HG03095 (cell line): ENCODE data around the gene TMEM255B.
"Not testable (repeated sequence)": the region's sequence is repeated elsewhere in the genome, so short reads cannot be mapped to it uniquely, and the experiment has no call there.

ENCODE experiments used
- ATAC-seq: cut with Tn5 transposase; IDR thresholded peaks from one replicate; pipeline ENCODE4 v1.9.1; 2021; ENCODE audit warnings: moderate library complexity; ENCODE audit not compliant: unreplicated experiment

Gene TMEM255B

DNA sequence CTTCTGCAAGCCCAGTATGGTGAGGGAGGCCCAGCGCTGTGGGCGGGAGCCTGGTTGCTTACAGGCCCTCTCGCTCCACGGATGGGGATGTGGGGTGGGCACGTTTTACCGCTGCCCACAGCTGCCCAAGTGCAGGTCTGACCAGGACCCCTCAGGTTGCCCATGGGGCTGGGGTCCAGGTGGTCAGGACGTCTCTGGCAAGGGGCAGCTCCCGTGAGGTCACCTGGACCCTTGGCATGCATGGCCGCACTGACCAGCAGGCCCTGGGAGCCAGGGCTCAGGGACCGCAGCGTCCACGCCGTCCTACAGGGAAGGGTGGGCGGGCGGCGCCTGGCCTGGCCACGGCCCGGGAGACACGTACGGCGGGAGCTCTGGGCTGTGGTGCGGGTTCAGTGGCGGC, 72.0 kb downstream of the TMEM255B start:
- no peak for ATAC-seq

DNA sequence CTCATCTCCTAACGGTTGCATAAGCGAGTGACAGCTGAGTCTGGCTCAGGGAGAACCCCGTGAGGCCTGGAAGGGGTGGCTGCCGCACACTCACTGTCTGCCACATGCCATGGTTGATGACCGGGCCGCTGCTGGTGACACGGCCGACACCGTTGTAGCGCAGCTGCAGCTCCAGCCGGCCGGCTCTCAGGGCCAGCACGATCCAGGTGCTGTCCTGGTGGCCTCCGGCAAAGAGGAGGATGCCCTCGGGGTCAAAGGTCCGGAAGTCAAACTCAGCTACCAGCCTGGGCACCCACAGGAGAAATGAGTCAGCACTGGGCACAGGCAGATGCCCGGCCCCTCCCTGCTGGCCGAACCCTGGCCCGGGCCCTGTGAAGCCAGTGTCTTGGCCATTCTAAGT, 73.2 kb downstream of the TMEM255B start:
- ATAC-seq, result no peak

DNA sequence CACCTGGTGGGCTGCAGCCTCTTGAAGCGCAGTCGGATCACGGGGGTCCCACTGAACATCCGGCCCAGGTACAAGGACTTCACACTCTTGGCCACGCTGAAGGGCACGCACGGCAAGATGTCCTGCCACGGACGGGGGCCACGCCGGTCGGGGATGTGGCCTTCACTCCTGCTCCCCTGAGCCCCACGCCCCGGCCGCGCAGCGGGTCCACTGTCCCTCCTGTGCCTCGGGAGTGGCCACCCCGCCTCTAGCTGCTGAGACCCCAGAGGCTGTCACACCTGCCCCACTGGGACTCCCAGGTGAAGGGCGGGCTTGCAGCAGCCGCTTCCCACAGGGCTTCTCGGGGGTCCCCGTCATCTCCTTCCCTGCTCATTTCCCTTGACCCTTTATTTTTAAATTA, 73.6 kb downstream of the TMEM255B start:
- ATAC-seq, result no peak

DNA sequence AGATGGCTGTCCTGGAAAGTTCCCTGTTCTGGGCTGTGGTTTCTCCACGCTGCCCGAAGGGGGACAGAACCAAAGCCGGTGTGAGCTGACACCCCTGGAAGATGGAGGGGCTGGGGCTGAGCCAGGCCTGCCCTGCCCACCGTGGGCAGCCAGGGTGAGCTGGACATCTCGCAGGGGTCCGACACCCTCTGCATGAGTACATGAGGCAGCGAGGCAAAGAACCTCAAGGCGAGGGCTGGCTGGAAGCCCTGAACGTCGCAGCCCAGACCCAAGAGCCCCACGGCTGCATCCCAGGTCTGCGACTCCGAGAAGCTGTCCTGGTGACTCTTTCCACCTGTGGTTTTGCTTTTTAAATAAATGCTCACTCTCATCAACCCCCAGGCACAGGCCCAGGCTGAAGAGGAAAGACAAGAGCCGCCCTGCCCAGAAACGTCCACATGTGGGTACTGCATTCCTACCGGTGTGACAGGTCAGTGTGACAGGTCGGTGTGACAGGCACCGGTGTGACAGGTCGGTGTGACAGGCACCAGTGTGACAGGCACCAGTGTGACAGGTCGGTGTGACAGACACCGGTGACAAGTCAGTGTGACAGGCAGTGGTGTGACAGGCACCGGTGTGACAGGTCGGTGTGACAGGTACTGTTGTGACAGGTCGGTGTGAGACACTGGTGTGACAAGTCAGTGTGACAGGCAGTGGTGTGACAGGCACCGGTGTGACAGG, 74.2 kb downstream of the TMEM255B start:
- no peak for ATAC-seq

DNA sequence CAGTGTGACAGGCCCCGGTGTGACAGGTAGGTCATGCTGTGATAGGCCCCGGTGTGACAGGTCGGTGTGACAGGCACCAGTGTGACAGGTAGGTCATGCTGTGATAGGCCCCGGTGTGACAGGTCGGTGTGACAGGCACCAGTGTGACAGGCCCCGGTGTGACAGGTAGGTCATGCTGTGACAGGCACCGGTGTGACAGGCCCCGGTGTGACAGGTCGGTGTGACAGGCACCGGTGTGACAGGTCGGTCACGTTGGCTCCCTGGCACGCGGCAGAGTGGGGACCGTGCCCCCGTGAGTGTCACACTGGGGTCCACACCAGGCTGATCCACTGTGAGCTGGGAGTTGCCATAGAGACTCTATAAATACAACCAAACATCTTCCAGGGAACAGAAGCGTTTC, 75.0 kb downstream of the TMEM255B start:
- not testable (repeated sequence) for ATAC-seq

DNA sequence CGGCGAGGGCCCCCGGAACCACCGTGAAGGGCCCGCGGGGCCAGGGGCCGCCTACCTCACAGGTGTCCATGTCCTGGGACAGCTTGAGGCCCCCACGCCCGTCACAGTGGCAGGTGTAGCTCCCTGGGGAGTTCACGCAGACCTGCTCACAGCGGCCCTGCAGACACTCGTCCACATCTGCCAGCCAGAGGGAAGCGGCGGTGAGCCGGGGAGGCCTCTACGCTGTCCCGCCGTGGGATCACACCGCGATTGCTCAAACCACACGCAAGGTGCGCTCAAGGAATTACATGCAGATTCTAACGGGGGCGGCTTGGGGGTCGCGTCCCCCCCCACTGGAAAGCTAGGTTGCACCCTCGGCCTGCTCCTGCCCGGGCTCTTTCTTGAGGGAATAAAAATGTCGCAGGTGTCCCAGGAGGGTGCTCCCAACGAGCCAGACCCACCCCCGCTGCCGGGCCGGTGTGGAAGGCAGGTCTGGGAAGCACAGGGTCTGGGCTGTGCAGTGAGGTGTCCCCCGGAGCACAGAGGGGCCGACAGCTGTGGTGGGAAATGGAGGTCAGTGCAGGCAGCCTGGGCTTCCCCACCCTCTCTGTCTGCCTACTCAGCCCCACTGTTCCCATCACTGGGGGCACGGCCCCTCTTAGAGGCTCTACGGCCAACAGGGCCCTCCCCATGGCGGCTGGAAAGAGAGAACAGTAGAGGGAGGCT, 75.6 kb downstream of the TMEM255B start:
- no peak for ATAC-seq

DNA sequence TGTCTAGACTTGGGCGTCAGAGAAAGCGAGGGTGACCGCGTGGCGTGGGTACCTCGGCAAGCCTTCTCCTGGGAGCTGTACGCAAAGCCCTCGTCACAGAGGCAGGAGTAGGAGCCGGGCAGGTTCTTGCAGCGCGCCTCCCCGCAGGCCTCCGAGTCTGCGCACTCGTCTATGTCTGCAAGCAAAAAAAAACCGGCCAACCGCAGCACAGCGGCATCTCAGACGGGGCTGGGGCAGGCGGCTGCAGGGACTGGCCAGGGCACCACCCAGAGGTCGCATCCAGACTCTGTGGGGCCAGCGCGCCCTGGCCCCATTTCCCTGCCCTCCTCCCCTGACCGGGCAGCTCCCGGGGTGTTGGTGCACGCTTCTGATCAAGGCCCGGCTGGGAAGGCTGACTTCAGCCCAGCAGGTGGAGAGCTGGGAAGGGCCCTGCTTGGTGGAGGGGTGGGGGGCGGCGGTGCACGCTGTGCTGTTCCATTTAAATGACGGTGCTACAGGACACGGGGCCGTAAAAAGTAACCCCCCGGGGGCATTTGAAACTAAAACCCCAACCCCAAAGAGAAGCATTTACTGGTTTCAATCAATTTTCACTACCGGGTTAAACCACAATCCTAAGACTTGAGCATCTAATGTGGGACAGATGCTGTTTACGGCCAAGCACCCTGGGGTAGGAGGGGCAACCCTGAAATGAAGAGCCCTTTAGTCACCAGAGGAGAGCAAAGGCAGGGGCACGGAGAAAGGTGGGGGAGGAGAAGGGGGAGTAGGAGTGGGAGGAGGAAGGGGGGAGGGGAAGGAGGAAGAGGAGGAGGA, 76.6 kb downstream of the TMEM255B start:
- no peak for ATAC-seq

DNA sequence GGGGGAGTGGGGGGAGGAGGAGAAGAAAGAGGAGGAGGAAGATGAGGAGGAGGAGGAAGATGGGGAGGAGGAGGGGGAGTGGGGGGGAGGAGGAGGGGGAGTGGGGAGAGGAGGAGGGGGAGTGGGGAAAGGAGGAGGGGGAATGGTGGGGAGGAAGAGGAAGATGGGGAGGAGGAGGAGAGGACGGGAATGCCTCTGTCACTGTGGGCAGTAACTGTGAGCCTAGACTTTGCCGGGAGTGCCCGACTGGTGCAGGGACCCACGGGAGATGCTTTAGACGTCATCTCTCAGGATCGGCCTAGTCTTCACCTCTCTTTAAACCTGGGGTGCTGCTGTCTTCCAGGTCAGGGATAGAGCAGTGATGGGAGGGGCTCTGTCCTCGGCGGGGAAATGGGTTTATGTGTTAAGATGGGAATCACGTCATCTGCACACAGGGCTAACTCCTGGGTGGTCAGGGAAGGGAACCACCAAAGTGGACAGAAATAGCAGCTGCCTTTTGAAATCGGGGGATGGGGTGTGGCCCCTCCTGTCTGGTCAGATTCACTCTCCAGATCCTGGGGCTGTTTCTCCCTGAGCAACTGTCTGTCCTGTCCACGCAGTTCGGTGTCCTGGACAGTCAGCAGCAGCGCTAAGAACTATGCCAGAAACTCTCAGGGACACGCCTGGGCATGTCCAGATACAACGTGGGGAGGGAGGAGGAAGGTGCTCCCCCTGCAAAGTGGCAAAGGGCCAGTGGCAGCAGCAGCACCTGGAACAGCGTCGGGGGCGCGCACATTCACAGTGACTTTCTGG, 77.9 kb downstream of the TMEM255B start:
- no peak for ATAC-seq

DNA sequence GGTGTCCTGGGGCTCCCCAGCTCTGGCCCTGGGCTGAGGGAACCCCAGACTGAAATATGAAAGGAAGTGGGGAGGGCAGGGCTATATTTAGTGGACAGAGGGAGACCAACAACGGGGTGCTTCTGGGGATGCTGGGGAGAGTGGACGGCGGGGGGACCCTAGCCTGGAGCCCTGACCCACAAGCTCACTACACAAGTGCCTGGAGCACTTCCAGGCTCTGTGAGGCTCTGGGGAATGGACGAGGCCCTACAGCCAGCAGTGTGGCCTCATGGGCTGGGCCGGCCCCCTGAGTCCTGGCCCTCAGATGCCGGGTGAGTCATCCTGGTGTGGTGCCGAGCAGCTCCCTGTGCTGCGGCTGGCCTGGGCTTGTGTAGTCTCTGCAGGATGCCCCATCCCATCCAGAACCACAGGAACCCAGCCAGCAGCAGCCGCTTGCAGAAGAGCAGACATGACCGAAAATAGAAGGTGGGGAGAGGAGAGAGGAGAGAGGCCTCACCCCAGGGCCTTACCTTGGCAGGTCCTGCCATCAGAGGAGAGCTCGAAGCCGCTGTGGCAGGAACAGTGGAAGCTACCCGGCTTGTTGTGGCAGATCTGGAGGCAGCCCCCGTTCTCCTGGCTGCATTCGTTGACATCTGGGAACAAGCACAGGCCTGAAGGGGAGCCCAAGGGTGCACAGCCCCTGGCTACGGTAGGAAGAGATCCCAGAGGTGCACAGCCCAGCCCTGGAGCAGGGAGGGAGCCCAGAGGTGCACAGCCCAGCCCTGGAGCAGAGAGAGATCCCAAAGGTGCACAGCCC, 78.7 kb downstream of the TMEM255B start:
- no peak for ATAC-seq

DNA sequence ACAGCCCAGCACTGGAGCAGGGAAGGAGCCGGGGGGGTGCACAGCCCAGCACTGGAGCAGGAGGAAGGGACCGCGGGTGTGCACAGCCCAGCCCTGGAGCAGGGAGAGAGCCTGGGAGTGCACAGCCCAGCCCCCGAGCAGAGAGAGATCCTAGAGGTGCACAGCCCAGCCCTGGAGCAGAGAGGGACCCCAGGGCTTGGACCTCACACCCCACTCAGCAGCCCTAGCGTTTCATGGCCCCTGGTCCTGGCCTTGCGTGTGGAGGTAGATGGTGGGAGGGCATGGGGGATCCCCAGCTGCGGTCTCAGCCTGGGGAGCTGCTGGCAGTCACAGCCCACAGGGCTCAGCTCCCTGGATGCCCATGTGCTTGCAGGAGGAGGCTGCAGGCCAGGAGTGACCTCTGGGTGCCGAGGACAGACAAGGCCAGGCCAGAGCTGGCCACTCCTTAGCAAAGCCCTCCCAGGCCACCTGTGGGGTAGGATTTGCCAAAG, 79.7 kb downstream of the TMEM255B start:
- no peak for ATAC-seq

DNA sequence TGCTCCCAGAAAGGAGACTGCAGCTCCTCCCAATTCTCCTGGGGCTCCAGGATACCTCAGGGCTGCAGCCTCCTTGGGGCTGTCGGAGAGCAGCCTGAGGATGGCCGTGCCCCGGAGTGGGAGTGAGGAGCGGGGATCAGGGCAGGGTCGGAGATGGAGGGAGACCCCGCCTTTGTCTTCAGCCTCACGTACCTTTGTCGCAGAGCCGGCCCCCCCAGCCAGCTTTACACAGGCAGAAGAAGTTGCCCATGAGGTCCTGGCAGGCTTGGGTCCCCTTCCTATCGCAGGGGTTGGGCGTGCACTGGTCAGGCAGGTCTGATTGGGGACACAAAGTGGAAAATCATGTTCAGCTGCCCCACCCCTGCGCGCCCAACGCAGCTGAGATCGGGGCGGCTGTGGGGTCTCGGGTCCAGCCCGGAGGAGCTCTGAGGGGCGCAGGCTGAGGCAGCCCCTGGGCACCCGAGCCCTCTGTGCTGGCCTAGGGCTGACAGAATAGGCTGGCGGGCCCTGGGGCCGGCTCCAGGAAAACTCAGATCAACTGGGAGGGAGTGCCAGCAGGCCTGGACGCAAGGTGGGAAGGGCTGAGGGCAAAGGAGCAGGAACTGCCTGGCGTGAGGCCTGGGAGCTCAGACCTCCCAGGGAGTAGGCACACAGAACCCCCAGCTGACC, 80.6 kb downstream of the TMEM255B start:
- no peak for ATAC-seq

DNA sequence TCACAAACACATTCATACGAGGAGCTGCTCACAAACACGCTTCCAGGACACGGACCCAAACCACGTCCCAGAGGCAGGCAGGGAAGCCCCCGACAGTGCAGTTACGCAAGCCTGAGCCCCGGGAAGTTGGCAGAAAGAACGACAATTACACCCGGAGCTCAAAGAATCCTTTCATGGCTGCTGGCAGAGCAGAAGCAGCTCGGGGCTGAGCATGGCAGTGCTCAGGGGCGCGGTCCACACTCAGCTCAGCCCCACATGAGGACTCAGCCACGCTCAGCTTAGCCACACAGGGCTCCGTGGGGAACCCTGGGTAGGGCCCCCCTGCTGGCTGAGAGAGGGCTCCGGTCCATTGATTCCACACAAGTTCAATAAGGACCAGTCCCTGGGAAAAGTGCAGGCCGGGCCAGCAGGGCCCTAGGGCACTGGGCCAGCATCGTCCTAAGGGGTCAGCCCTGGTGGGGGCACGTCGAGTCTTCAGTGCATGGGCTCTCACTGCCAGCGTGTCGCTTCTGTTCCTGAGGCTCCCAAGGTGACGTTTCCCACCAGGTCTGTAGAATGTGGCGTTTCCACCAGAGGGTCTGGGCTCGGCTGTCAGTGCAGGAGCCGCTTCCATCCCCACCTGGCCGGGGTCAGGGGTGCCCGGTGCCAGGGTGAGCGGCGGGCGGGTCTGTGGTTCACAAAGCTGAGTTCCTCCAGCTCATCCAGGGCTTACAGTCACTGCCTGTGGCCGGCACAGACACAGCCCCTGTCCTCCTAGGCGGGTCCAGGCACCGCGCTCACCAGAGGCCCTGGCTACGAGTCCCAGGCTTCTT, 81.7 kb downstream of the TMEM255B start:
- ATAC-seq, result no peak

DNA sequence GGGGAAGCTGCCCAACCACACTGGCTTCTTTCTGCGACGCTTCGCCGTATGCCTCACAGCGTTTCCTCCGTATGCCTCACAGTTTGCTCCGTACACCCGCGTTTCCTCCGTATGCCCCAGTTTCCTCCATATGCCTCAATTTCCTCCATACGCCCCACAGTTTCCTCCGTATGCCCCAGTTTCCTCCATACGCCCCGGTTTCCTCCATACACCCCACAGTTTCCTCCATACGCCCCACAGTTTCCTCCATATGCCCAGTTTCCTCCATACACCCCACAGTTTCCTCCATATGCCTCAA, 82.3 kb downstream of the TMEM255B start:
- ATAC-seq, result no peak

DNA sequence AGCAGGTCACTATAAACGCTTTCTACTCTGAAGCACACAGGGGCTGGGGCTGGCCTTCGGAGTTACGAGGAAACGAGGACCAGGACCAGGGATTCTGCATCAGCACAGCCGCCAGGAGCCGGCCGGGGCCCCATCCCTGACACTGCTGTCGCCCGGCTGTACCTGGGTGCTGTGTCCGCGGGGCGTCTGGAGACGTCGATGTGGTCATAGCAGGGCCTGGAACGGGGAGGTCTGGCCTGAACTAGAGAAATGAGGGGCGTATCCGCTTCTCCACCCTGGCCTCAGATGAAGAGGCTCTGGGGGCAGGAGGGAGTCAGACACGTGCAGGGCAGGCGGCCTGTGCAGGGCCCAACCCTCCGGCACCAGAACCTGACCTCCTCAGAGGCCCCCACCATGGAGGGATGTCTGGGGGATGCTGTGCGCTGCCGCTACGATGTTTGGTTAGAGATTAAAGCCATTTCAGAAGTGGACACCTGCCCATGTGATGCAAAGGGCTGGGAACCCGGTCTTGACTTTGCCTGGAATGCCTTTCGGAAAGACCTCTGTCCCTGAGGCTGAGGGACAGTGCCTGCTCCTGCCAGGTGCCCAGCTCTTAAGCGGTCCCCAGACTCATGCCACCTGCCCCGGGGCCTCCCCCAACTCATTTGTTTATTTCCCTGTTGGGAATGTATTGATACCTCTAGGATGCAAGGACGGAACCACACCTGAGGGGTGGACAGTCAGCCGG, 83.5 kb downstream of the TMEM255B start:
- no peak for ATAC-seq

DNA sequence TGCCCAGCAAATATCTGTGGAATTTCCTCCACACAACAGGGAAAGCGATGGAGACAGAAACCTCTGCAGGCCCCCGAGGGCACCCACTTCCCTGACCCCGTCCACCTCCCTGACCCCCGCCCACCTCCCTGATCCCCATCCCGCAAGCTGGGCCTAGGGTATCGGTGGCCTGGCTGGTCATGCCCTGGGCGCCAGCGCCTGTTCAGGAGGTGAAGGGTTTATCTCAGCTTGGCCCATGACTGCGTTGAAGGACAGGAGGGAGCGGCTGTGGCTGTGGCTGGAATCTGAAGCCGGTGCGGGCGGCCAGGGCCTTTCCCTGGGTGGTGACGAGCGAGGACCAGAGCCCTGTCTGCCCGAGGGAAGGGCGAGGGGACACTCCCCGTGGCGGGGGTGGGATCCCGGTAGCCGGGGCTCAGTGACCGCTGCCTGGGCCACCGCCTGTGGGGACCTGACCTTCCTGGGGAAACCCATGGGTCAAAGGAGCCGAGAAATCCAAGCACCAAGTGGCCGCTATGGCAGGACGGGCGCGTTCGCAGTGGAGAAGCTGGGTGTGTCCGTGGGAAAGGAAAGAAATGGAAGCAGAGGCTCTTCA, 84.1 kb downstream of the TMEM255B start:
- no peak for ATAC-seq

DNA sequence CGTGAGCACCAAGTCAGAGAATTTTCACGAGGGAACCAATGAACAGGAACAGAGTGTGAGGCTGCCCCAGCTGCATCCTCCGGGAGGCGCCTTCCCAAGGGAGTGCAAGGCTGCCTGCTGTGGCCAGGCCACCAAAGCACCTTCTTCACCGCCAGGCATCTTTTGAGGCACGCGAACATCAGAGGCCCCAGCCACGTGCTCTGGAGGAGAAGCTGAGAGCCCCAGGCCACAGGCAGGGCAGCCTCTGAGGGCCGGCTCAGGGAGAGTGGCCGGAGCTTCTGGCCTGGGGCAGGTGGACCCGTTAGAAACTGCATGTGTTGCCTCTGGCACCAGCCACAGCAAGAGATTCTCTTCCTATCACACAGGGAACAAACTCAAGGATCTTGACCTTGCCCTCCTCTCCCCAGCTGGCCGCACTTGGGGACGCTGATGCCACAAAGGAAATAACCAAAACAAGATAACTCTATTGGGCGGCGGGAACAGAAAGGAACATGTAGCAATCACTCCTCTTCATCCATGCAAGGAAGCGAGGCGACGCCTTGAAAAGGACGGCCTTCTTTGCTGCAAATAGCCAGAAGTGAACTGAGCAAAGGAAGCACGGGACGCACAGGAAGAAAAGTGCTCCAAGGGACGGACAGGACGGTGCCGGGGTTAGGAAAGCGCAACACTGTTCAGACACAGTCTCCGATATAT, 85.0 kb downstream of the TMEM255B start:
- no peak for ATAC-seq

DNA sequence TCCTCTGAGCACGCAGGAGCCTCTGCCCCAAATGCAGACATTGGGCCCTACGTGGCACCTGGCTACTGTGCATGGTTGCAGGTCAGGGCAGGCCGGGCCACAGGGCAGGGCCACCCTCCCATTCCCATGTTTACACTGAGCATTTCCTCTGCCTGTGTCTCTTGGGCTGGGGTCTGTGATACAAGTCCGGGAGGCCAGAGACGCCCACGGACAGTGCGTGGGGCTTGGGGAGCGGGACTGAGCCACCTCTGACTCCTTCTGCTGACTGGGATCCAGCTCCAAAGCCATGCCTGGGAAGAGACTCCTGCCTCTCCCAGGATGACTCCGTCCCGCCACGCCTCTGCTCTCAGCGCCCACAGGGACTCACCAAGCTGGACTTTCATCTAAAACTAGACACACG, 86.0 kb downstream of the TMEM255B start:
- no peak for ATAC-seq
